Measurements from ENCODE around the gene MLLT6. TPM values are rescaled to one million over a fixed set of nuclear protein-coding genes. Genes with fewer than 3 reads are reported as not detected.

The MLLT6 gene
- total RNA-seq, 1 experiment from 2014 or later = 72.5 TPM

DNA sequence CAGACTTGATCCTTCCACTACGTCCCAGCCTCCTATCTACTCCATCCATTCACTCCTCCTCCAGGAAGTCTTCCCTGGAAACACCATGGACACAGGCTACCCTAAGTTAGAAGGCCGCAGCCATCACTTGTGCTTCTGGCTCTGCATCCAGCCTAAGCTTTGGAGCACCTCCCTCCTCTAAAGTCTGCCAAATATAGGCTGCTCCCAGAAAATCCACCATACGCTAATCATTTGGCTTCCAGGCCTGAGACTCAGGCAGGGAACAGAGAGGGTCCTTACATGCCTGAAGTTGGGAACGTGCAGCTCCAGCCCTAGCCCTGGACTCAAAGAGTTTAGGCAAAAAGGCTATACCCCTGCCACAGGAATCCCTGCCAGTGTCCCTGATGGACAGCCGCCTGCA, 36.4 kb downstream of the MLLT6 start:
- CTCF ChIA-PET = no interaction called here
- no peak for DNase-seq
- no peaks in the 10 kb centered on the region for H3K9me3 Mint-ChIP-seq (ENCODE audit: unreplicated experiment)
- H3K27me3 Mint-ChIP-seq (ENCODE audit: insufficient read depth, unreplicated experiment) = no peaks in the 10 kb centered on the region
- H3K4me1 Mint-ChIP-seq (ENCODE audit: low read depth, unreplicated experiment) = peaks cover 28% of the 10 kb centered on the region
- intact Hi-C loops (cut with micrococcal nuclease; ENCODE audit: unreplicated experiment) = no loop called here
- TF ChIP-seq, protein P1, sequence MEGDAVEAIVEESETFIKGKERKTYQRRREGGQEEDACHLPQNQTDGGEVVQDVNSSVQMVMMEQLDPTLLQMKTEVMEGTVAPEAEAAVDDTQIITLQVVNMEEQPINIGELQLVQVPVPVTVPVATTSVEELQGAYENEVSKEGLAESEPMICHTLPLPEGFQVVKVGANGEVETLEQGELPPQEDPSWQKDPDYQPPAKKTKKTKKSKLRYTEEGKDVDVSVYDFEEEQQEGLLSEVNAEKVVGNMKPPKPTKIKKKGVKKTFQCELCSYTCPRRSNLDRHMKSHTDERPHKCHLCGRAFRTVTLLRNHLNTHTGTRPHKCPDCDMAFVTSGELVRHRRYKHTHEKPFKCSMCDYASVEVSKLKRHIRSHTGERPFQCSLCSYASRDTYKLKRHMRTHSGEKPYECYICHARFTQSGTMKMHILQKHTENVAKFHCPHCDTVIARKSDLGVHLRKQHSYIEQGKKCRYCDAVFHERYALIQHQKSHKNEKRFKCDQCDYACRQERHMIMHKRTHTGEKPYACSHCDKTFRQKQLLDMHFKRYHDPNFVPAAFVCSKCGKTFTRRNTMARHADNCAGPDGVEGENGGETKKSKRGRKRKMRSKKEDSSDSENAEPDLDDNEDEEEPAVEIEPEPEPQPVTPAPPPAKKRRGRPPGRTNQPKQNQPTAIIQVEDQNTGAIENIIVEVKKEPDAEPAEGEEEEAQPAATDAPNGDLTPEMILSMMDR (IDR thresholded peaks at IDR 0.05; ENCODE audit: insufficient read depth in 1 of 2, low read depth in 1 of 2, low read length in 1 of 2, severe bottlenecking in 1 of 2, unreplicated experiment in 1 of 2) = no peak
- H3K36me3 Mint-ChIP-seq (ENCODE audit: insufficient read depth, unreplicated experiment) = peaks cover 54% of the 10 kb centered on the region
- POLR2A ChIA-PET = no interaction called here
- H3K4me3 Mint-ChIP-seq (ENCODE audit: unreplicated experiment) = no peak overlapping the region
- H3K27ac Mint-ChIP-seq (ENCODE audit: unreplicated experiment) = no peak overlapping the region
- Histone ChIP-seq H3K9me3 (no peaks in the 10 kb centered on the region), H3K4me1 (peaks cover 12% of the 10 kb centered on the region), H3K36me3 (ENCODE audit: control insufficient read depth, insufficient read depth, low read length) (peaks cover 1% of the 10 kb centered on the region), H3K27me3 (replicated peaks; ENCODE audit: control insufficient read depth, insufficient read depth, low read length) (no peaks in the 10 kb centered on the region), H3K4me3 (ENCODE audit: low read depth, low read length) (no peak overlapping the region)
- BruUV-seq (replicated peaks) = no TSS peak

DNA sequence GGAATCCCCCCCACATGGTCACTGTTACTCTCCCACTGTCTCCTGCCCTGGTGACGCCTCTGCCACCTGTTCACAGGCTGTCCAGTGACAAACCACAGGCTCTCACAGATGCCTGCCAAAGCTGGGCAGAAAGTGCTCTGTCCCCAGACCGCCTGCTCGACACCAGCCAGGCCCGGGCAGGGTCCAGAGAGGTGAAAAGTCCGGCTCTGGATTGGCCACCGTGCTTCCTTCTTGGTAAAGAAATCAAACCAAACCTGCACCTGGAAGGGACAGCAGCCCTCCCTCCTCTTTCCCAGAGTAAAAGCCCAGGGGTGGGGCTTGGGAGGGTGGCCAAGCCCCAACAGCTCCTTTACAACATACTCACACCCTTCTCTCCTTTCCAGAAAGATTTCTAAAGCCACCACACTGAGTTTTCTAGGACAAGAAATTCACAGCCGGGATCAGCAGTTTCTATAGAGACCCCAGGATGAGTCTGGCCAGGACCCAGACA, 36.9 kb downstream of the MLLT6 start:
- H3K36me3 Mint-ChIP-seq (ENCODE audit: insufficient read depth, unreplicated experiment) = peaks cover 49% of the 10 kb centered on the region
- H3K4me3 ChIP-seq (ENCODE audit: low read depth, low read length) = no peak overlapping the region
- POLR2A ChIA-PET = no interaction called here
- intact Hi-C loops (cut with micrococcal nuclease; ENCODE audit: unreplicated experiment) = no loop called here
- no peak for DNase-seq
- no peaks in the 10 kb centered on the region for H3K9me3 ChIP-seq
- peaks cover 17% of the 10 kb centered on the region for H3K4me1 ChIP-seq
- no peaks in the 10 kb centered on the region for H3K27me3 Mint-ChIP-seq (ENCODE audit: insufficient read depth, unreplicated experiment)
- CTCF ChIA-PET = no interaction called here
- H3K4me3 Mint-ChIP-seq (ENCODE audit: unreplicated experiment) = no peak overlapping the region
- no TSS peak for BruUV-seq (replicated peaks)
- peaks cover 1% of the 10 kb centered on the region for H3K36me3 ChIP-seq (ENCODE audit: control insufficient read depth, insufficient read depth, low read length)
- no peaks in the 10 kb centered on the region for H3K27me3 ChIP-seq (replicated peaks; ENCODE audit: control insufficient read depth, insufficient read depth, low read length)
- TF ChIP-seq, protein P1 (IDR thresholded peaks at IDR 0.05; ENCODE audit: insufficient read depth in 1 of 2, low read depth in 1 of 2, low read length in 1 of 2, severe bottlenecking in 1 of 2, unreplicated experiment in 1 of 2) = no peak
- H3K4me1 Mint-ChIP-seq (ENCODE audit: low read depth, unreplicated experiment) = peaks cover 32% of the 10 kb centered on the region
- H3K9me3 Mint-ChIP-seq (ENCODE audit: unreplicated experiment) = no peaks in the 10 kb centered on the region
- H3K27ac Mint-ChIP-seq (ENCODE audit: unreplicated experiment) = no peak overlapping the region

DNA sequence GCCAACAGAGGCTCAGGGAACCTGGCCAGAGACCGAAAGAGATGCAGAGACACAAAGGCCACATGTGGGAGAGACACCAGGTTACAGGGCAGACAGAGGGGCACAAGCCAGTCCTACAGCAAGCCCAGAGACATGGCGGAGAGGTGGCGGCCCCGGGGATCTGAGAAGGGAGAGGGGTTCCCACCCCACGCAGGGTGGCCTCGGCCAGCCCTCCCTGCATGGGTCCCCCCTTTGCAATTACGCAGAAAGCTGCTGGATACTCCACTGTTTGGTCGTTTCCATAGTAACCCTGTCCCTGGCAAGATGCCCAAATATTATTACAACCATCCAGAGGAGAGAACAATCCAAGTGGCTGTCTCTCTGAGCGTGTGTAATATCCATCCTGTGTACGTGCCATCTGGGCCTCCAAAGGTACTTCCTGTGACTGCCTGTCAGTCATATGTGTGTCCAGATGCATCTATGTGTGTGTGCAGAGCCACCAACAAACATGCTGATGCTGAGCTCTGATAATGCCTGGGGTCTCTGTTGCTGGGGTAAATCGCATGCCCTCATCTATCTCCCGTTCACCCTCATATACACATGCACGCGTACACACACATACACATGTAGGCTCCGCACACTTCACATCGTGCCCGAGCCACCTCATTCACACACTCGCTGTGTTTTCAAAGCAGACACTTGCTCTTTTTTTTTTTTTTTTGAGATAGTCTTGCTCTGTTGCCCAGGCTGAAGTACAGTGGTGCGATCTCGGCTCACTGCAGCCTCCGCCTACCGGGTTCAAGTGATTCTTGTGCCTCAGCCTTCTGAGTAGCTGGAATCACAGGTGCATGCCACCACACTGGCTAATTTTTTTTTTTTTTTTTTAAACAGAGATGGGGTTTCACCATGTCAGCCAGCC, 37.6 kb downstream of the MLLT6 start:
- BruUV-seq (replicated peaks) = no TSS peak
- no peak for DNase-seq
- Histone ChIP-seq H3K4me3 (ENCODE audit: low read depth, low read length) (no peak overlapping the region), H3K27me3 (replicated peaks; ENCODE audit: control insufficient read depth, insufficient read depth, low read length) (no peaks in the 10 kb centered on the region), H3K36me3 (ENCODE audit: control insufficient read depth, insufficient read depth, low read length) (peaks cover 1% of the 10 kb centered on the region), H3K9me3 (no peaks in the 10 kb centered on the region), H3K4me1 (peaks cover 18% of the 10 kb centered on the region)
- POLR2A ChIA-PET = no interaction called here
- H3K36me3 Mint-ChIP-seq (ENCODE audit: insufficient read depth, unreplicated experiment) = peaks cover 44% of the 10 kb centered on the region
- intact Hi-C loops (cut with micrococcal nuclease; ENCODE audit: unreplicated experiment) = no loop called here
- no peaks in the 10 kb centered on the region for H3K27me3 Mint-ChIP-seq (ENCODE audit: insufficient read depth, unreplicated experiment)
- TF ChIP-seq, protein P1 (IDR thresholded peaks at IDR 0.05; ENCODE audit: insufficient read depth in 1 of 2, low read depth in 1 of 2, low read length in 1 of 2, severe bottlenecking in 1 of 2, unreplicated experiment in 1 of 2) = no peak
- CTCF ChIA-PET = no interaction called here
- H3K4me1 Mint-ChIP-seq (ENCODE audit: low read depth, unreplicated experiment) = peaks cover 32% of the 10 kb centered on the region
- H3K4me3 Mint-ChIP-seq (ENCODE audit: unreplicated experiment) = no peak overlapping the region
- H3K27ac Mint-ChIP-seq (ENCODE audit: unreplicated experiment) = no peak overlapping the region
- no peaks in the 10 kb centered on the region for H3K9me3 Mint-ChIP-seq (ENCODE audit: unreplicated experiment)

Data from Caco-2 (cell line).